Neural cell (in vitro differentiated cells): ENCODE data around the gene ZNF532.

Experiments
- CTCF ChIP-seq: fragments of 450-650 bp; IDR thresholded peaks from 2 replicates; pipeline ENCODE4 v1.5.1; 2014; ENCODE audit warnings: antibody characterized with exemption, mild to moderate bottlenecking, moderate library complexity; ENCODE audit not compliant: poor library complexity, severe bottlenecking
- EP300 ChIP-seq: fragments of 450-650 bp; conservative IDR thresholded peaks from 2 replicates; pipeline ENCODE4 v1.6.1; 2014; ENCODE audit warnings: antibody characterized with exemption, mild to moderate bottlenecking, moderate library complexity; ENCODE audit not compliant: poor library complexity, severe bottlenecking
- EZH2 ChIP-seq: fragments of 200-600, 300-800 bp; shearing (Covaris generic), sonication (generic); IDR thresholded peaks from 2 replicates; pipeline ENCODE4 v1.6.1; 2014; ENCODE audit warnings: antibody characterized with exemption, low read length, borderline replicate concordance, mild to moderate bottlenecking; ENCODE audit not compliant: insufficient read depth, poor library complexity, severe bottlenecking
- POLR2AphosphoS5 ChIP-seq: IDR thresholded peaks from 2 replicates; pipeline ENCODE4 v1.6.1; 2012
- RAD21 ChIP-seq: fragments of 450-650 bp; conservative IDR thresholded peaks from 2 replicates; pipeline ENCODE4 v1.6.1; 2014; ENCODE audit warnings: antibody characterized with exemption, mild to moderate bottlenecking, moderate library complexity
- REST ChIP-seq: IDR thresholded peaks from 2 replicates; pipeline ENCODE4 v1.6.1; 2012; ENCODE audit warnings: borderline replicate concordance
- TAF1 ChIP-seq: IDR thresholded peaks from 2 replicates; pipeline ENCODE4 v1.6.1; 2012; ENCODE audit warnings: low read depth

GRCh38 chr18:58915006-58915799 lies 50.5 kb downstream of the ZNF532 start:
- TF ChIP-seq CTCF: no peak
- no peak for TF ChIP-seq EZH2
- TF ChIP-seq REST: no peak
- TF ChIP-seq POLR2AphosphoS5: no peak
- TF ChIP-seq EP300: no peak
- no peak for TF ChIP-seq RAD21
- no peak for TF ChIP-seq TAF1
